T follicular helper cell (primary cell): ENCODE results near the gene SMAD3.
A peak's percentile ranks its signal among the peaks of the same experiment; 100 is the strongest.
"Not testable (repeated sequence)": the region's sequence is repeated elsewhere in the genome, so short reads cannot be mapped to it uniquely, and the experiment has no call there.

ENCODE experiments used
- DNase-seq: peaks from one replicate; pipeline ENCODE4 v3.0.0-alpha.2; 2020; ENCODE audit warnings: low read depth

SMAD3 gene

GRCh38 chr15:67110958-67111864 lies 45.8 kb downstream of the SMAD3 start:
- DNase-seq, result no peak

GRCh38 chr15:67114046-67114445 lies 48.6 kb downstream of the SMAD3 start:
- DNase-seq, result no peak

- no peak for DNase-seq
Observed at GRCh38 chr15:67114846-67115585, 49.6 kb downstream of the SMAD3 start.

DNA sequence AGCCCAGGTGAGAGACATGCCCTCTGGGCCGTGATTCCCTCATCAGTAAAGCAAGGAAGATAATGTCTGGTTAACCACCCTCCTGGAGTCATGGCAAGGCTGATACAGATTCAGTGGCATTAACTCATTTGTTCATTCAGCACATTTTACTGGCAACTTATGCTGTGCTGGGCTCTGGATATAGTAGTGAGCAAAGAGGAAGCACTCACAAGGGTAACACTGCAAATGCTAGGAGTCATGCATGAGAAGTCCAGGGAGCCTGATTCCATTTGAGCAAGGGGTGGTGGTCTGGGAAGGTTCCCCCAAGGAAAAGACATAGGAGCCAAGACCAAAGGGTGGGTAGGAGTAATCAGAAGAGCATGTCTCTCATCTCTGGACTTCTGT lies 50.2 kb downstream of the SMAD3 start:
- no peak for DNase-seq

DNA sequence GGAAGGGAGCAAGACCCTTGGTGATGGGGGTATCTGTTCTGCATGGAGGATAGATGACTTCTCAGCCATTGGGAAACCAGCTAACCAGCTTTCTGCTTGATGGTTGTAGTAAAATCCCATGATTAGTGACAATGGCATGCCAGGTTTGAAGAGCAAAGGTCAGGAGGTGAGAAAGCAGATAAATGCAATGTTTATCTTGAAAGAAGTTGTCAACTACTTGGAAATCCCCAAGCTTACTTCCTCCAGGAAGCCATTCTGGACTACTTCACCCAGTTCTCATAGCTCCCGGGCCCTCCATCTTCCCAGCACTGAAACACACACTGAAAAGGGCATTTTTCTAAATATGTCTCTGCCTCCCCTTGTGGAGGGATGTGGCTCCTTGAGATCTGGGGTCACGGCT lies 51.3 kb downstream of the SMAD3 start:
- DNase-seq, result no peak

DNA sequence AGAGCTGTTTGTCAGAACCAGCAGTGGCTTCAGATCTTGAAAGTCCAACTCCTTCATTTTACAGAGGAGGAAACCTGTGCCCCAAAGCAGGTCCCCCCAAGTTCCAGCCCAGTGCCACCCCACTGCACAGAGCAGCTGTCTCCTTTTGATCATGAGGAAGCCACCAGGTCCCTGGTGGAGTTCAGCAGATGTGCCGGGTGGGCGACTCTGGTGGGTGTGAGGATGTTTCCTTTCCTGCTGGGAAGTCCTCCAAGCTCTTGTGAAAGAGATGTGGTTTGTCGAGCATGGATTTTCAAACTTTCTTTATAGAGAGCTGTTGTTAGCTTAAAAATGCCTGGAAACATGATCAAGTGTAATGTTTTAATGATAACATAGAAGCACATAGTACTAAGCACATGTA lies 52.0 kb downstream of the SMAD3 start:
- no peak for DNase-seq

DNA sequence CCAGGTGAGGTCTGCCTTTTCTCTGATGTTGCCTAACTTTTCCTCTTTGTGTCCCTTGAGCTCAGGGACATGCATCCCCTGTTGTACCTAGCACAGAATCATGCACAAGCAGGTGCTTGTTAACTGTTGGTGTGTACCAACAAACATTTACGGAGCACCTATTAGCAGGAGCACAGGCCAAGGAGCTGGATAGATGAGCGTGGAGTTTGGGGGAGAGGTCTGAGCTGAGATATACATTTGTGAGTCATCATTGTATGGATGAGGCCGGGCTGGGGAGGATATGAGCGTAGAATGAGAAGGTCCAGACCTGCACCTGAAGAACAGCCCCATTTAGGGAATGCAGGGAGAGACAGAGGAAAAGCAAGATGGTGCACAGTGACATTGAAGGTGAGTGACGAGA lies 53.4 kb downstream of the SMAD3 start:
- no peak for DNase-seq

GRCh38 chr15:67119238-67119846 lies 53.9 kb downstream of the SMAD3 start:
- no peak for DNase-seq

DNA sequence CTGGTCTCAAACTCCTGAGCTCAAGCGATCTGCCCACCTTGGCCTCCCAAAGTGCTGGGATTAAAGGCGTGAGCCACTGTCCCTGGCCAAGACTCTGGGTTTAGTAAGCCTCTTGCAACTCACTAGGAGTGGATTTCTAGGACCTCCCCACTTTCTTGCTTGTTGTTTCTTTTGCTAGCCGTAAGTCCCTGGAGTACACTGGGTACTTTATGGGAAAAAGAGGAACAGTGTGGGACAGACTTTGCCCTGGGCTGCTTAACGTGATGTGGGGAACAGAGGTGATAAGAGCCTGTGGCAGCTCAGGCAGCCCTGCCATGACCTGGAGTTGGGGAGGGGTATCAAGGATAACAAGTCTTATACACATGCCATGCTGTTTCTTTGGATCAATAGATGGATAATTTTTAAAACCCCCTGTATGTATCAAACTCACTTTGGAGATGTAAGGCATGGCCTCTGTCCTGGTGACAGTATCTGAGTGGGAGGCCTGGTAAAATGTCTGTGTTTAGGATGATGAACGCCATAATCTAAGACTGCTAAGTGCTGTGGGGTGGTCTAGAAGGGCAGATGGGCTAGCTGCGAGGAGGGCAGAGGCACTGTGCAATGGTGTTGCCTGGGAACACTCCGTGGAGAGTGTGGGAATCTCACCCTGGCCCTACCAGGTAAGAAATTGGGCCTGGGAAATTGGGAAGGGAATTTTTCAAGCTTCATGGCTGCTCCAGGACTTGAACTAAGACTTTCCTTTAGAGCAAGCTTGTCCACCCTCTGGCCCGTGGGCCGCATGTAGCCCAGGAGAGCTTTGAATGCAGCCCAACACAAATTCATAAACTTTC lies 54.8 kb downstream of the SMAD3 start:
- DNase-seq, result no peak

DNA sequence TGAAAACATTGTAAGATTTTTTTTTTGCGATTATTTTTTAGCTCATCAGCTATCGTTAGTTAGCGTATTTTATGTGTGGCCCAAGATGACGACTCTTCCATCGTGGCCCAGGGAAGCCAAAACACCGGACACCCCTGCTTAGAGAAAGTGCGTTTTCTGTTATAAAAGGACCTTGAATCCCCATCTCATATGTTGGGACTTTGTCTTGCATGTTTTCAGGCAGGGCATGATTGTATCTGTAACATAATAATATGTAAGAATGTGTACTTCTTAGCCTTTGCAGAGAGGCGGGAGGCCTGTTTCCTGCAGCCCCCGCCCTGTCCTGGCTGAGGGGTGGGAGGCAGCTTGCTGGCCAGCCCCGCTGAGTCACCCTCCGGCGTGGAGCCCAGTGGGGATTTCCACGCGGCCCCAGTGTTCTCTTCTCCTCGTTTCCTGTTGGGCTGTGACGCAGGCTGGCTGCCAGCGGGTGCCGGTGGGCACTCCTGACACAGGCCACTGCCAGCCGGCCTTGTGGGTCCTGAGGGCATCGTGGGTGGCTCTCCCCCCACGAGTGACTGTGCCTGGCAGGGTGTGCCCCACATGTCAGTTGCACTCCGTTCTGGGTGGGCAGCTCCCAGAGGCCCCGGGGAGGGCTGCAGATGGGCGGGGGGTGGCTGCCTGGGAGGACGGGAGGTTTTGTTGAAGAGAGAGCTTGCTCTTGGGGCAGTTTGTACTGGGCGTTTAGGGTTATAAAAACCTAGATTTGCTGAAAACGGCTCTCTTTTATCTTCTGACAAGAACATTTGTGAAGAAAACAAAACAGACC lies 55.6 kb downstream of the SMAD3 start:
- peak; percentile 80 for DNase-seq

- DNase-seq, result no peak
Observed at GRCh38 chr15:67121644-67122605, 56.5 kb downstream of the SMAD3 start.

DNA sequence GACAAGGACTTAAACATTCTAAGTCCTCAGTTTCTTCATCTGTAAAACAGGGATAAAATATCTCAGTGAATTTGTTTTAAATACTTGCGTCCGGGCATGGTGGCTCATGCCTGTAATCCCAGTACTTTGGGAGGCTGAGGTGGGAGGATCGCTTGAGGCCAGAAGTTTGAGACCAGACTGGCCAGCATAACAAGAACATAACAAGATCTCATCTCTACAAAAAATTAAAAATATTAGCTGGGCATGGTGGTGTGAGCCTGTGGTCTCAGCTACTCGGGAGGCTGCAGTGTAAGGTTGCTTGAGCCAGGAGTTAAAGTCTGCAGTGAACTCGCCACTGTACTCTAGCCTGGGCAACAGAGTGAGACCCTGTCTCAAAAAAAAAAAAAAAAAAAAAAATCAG lies 57.4 kb downstream of the SMAD3 start:
- not testable (repeated sequence) for DNase-seq

DNA sequence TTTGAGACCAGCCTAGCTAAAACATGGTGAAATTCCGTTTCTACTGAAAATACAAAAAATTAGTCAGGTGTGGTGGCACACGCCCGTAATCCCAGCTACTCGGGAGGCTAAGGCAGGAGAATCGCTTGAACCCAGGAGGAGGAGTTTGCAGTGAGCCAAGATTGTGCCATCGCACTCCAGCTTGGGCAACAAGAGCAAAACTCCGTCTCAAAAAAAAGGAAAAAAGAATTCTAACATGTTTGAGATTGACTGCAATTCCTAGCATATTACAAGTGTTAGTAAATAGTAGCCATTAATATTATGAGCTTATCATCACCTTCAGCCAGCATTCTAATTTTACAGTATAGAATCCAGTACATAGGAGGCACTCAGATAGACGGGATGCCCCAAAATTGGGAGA lies 57.9 kb downstream of the SMAD3 start:
- not testable (repeated sequence) for DNase-seq

DNA sequence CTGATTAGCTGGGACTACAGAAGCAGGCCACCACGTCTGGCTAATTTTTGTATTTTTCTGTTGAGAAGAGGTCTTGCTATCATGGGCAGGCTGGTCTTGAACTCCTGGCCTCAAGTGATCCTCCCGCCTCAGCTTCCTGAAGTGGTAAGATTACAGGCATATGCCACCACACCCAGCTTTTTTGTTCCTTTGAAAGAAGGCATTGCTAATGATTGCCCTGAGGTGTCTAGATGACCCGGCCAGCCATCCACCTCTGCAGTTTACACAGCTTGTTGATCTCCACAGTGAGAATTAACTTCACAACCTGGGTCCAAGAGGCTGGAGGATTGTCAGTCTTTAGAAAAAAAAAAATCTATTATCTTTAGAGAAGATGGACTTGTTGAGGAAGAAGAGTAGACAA lies 58.7 kb downstream of the SMAD3 start:
- no peak for DNase-seq

DNA sequence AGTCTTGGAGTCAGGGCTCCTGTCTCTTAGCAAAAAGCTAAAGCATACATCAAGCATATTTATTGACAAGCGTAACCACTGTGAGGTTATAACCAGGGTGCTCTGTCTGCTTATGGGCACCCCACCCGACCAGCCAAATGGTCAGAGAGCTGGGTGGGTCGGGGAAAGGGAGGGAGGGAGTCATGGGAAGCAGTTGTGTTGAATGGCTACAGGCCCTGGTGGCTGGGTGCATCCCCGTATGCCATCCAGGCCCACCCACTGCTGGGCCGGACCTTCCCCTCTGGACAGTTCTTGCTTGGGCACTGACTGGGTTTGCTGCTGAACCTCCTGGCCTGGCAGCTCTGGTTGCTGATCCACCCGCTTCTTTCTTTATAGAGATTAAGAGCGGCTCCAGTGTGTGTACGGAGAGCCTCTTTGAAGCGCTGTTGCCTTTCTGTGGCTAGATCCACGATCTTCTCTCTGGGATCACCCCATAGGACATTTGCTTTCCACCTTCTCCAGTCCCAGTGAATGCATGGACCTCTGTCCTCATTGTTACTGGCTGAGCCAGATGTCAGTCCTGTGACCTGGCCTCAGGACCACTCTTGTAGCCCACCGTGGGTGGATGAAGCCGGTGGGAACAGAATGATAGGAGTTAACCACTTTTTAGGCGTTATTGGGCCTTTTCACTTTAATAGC lies 59.6 kb downstream of the SMAD3 start:
- DNase-seq, result no peak

DNA sequence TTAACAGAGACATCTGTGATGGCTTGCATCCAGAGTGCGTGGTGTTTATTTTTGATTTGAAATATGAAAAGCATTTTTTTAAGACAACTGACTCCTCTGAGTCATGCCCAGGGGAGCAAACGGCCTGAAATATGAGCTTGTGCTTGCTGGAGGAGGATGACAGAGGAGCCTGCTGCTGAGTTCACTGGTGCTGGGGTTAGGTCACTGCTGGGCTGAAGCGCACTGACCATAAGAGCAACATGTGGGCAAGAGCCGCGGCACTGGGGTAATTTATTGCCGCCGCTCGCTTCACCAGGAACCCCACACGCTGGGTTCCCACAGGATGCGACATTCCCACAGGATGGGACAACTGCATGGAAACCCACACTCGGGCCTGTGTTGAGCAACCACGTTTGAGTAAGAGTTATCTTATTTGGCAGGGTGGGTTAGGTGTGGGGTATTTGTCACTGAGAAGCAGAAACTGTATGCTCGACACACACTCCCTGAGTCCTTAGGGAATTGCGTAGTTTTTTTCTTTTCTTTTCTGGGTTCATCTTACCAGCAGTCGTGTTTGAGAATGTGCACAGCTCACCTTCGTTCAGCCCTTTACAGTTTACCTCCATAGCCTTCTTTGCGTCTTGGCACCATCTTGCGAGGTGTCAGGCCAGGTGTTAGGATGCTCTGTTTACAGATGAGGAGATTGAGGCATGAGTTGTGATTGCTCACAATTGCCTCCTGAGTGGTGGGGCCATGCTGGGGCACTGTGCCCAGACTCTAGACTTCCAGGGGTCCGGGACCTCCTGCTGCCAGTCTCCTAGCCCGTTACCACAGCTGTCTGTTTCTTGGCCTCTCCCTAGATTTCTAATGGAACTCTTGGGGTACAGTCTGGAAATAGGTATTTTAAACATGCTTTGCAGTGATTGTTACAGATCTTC lies 60.4 kb downstream of the SMAD3 start:
- DNase-seq, result no peak

DNA sequence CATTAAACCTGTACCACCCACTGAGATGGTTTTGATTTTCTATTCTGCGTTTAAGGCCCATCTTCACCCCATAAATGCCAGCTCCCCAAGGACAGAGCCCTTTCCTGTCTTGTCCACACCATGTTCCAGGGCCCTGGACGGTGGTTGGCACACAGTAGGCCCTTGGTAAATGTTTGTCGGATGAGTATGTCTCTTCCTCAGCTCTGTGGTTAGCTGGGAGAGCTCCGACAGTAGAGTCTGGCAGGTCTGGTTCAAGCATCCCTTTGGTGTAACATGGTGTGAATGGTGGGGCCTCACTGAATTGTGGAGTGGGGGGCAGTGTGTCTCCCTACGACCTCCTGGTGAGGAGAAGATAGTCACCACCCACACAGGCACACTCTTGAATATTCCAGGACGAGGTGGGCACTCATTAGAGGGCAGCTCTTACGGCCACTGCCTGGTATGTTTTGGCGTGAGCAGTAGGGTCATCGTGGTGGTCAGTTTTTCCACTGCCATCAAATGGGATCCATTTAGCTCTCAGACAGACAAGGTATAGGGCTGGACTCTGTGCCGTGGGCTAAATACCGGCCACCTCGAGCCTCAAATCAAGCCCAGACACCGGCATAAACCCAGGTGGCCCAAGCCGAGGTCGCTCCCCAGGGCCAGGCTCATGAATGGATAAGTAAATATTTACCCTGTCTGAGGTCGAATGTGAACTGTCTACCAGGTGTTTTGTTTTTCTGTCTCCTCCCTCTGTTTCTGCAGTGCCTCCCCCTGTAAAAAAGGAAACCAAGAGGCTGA lies 61.3 kb downstream of the SMAD3 start:
- no peak for DNase-seq

DNA sequence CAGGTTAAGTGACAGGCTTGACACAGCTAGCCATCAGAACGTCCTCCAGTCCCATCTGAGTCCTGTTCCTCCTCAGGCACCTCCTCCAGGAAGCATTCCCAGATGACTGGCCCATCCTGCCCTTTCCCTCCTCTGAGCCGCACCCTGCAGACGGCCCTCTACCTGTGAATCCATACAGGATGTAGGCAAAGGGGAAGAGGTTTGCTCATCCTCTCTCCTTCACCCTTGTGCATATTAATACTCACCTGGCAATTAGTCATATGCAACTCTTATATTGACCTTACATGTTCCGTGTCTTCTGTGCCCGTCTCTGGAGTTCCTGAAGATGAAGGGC lies 61.9 kb downstream of the SMAD3 start:
- no peak for DNase-seq
